Right lobe of liver (tissue), 4 donors: ENCODE measurements around the gene SLC29A2.

Experiments used
- CTCF ChIP-seq, 4 donors: fragments of 200-600 bp in 3 of 4; fragments of 450-650 bp in 1 of 4; IDR thresholded peaks; one replicate each; pipeline versions ENCODE4 v1.5.1 to v1.8.0; 2016 to 2022; ENCODE audit warnings: antibody characterized with exemption in 4 of 4, mild to moderate bottlenecking in 2 of 4
- POLR2A ChIP-seq: fragments of 450-650 bp; IDR thresholded peaks from one replicate; pipeline ENCODE4 v1.6.1; 2017; ENCODE audit warnings: antibody characterized with exemption, mild to moderate bottlenecking
- donor health status: DM: no; HTN: no; CAD: no.
- donor health status: DM: no; HTN: no; CAD: no.
- donor health status: DM: no; HTN: yes; CAD: no.

DNA sequence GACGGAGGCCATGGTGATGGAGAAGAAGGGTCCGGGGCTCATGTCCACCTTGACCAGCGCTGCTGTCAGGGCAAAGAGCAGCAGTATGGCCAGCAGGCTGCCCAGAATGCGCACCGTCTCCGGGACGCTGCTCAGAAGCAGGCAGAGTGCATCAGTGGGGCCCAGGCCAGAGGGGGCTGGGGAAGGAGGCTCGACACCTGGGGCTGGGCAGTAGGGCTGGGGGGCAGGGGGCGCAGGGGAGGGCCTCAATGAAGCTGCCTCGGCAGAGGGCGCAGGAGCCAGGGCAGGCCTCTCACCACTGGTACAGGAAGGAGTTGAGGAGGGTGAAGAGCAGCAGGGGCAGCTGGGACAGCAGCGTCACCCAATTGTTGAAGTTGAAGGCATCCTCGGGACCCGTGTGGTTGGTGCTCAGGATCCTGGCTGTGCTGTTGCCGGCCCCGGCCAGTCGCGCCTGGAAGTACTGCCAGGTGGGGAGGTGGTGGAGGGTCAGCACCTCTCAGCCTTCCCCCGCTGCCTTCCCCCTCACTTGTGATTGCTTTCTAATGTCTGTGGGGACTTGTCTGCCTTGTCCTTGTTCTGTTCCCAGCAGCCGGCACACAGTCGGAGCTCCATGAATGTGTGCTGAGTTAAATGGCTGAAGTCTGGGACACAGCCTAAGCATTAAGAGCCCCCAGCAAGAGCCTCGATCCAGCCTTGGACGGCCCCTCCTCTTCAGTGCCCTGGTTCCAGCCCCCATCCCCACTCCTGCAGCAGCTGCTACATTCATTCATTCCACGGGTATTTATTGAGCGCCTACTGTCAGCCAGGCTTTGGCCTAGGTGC is 2.3 kb downstream of the SLC29A2 start:
- TF ChIP-seq POLR2A (no peak), CTCF (IDR thresholded peaks at IDR 0.05) (no peak)
